ENCODE data around the gene ANTXR1. TPM values are rescaled to one million over a fixed set of nuclear protein-coding genes. Genes with fewer than 3 reads are reported as not detected.
"Not testable (repeated sequence)": the region's sequence is repeated elsewhere in the genome, so short reads cannot be mapped to it uniquely, and the experiment has no call there.

The ANTXR1 gene
- total RNA-seq, 1 donor from 2014 or later, result 7.8 TPM

DNA sequence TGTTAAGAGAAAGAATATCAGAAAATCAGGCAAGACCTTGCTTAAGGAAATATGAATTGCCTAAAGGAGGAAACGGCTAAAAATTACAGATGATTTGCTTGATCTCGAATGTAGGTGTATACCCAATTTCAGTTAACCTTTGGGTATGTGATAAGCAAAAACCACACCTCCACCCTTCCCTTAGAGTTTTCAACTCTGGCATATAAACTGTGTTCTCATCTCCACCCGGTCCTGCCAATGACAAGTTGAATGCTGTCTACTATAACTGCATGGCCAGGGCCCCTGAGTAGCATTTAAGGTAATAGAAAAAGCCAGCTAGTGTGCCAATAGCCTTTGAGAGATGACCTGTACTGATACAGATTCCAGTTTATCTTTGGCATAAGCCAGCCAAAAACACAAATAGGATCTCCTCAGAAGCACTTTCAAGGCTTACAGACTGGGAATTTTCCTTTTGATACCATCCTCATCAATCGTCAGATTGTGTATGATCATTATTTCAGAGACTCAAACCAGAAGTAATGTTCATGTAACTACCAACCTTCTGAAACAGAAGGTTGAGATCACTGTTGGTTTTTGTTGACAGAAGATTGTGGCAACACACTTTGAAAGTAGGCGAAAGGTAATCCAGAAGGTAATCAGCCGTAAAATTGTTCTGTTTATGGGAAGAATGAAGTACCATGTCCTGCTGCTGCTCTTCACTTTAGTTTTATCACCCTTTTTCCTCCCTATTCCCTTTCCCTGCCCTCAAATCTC is 211.0 kb downstream of the ANTXR1 start:
- no peak for TF ChIP-seq CTCF (conservative IDR thresholded peaks at IDR 0.05; ENCODE audit: low read depth, low read length)
- no peak overlapping the region for H3K4me3 ChIP-seq (ENCODE audit: low read depth, low read length)
- DNase-seq (ENCODE audit: low read depth), result no peak

- no peak for TF ChIP-seq CTCF (conservative IDR thresholded peaks at IDR 0.05; ENCODE audit: low read depth, low read length)
- DNase-seq (ENCODE audit: low read depth), result no peak
Measured at GRCh38 chr2:69224512-69224837, 211.5 kb downstream of the ANTXR1 start.

DNA sequence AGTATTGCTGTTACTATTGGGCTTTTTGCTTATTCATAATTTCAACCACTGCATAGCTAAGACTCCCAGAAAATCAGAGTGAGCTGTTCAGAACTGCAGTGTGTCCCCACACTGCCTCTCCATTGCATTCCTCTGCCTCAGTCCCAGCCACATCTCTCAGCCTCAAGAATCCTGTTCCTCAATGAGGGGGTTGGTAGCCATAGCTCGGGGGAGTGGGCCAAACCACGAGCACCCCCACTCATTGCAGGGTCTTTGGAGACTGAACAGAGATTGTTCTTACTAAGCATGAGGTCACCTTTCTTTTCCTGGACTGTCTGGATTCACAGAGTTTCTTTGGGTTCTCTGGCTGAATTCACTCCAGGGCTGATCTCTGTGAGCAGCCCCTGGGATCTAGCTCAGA is 213.0 kb downstream of the ANTXR1 start:
- no peak overlapping the region for H3K4me3 ChIP-seq (ENCODE audit: low read depth, low read length)
- no peak for TF ChIP-seq CTCF (conservative IDR thresholded peaks at IDR 0.05; ENCODE audit: low read depth, low read length)
- no peak for DNase-seq (ENCODE audit: low read depth)

More at GRCh38 chr2:69224512-69224837, 211.5 kb downstream of the ANTXR1 start:
- no peak overlapping the region for H3K4me3 ChIP-seq (ENCODE audit: low read depth, low read length)

GRCh38 chr2:69226903-69227302 is 213.9 kb downstream of the ANTXR1 start:
- DNase-seq (ENCODE audit: low read depth), result no peak
- no peak overlapping the region for H3K4me3 ChIP-seq (ENCODE audit: low read depth, low read length)
- no peak for TF ChIP-seq CTCF (conservative IDR thresholded peaks at IDR 0.05; ENCODE audit: low read depth, low read length)

- no peak for DNase-seq (ENCODE audit: low read depth)
- no peak for TF ChIP-seq CTCF (conservative IDR thresholded peaks at IDR 0.05; ENCODE audit: low read depth, low read length)
- no peak overlapping the region for H3K4me3 ChIP-seq (ENCODE audit: low read depth, low read length)
Measured at GRCh38 chr2:69227716-69228115, 214.7 kb downstream of the ANTXR1 start.

GRCh38 chr2:69230946-69231345 is 218.0 kb downstream of the ANTXR1 start:
- DNase-seq (ENCODE audit: low read depth); H3K4me3 ChIP-seq (ENCODE audit: low read depth, low read length): not testable (repeated sequence)

DNA sequence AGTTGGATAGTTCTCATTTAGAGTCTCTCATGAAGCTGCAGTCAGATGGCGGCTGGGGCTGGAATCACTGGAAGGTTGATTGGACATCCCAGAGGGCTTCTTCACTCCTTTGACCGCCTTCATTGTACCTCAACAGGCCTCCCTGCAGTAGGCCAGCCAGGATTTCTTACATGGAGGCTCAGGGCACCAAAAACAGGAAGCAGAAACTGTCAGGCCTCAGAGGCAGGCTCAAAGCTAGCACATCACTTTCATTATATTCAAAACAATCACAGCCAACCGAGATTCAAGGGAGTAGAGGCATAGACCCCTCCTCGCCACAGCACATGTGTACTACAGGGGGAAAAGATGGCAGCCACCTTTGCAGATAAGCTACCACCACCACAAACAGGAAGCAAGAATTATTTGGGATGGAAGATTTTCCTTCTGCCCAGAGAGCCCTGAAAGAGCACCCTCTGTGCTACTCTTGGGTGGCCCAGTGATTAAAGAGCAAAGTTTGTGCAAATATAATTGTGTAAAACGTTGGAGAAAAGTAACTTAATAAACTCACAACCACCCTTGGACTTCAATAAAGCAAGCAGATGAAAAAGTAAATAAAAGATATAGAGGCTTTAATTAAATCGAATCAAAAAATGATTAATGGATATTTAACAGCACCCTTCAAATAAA is 218.8 kb downstream of the ANTXR1 start:
- no peak for DNase-seq (ENCODE audit: low read depth)
- no peak overlapping the region for H3K4me3 ChIP-seq (ENCODE audit: low read depth, low read length)
- no peak for TF ChIP-seq CTCF (conservative IDR thresholded peaks at IDR 0.05; ENCODE audit: low read depth, low read length)

DNA sequence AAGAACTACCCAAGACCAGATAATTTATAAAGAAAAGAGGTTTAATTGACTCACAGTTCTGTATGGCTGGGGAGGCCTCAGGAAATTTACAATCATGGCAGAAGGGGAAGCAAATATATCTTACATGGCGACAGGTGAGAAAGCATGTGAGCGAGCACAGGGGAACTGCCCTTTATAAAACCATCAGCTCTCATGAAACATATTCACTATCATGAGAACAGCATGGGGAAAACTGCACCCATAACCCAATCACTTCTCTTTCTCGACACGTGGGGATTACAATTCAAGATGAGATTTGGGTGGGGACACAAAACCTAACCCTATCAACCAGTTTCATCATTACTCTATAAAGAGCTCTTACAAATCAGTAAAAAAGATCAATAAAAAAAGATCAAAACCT is 222.9 kb downstream of the ANTXR1 start:
- DNase-seq (ENCODE audit: low read depth); H3K4me3 ChIP-seq (ENCODE audit: low read depth, low read length): not testable (repeated sequence)

All from epithelial cell of proximal tubule (primary cell).